Spleen (tissue), 11 donors: ENCODE results near the gene TREML1. TPM values are rescaled to one million over a fixed set of nuclear protein-coding genes. Genes with fewer than 3 reads are reported as not detected.

Source experiments
- DNase-seq: peaks from one replicate; pipeline ENCODE4 v3.0.0-alpha.2; 2020
- H3K27ac ChIP-seq, 8 donors: fragments of 200-600 bp; sonication (generic) in 7 of 8; 1 replicate in 4 of 8; 2 replicates in 4 of 8; pipeline versions ENCODE4 v1.5.0 to v1.8.0; 2016 to 2021; ENCODE audit warnings: inconsistent platforms in 4 of 8, mild to moderate bottlenecking in 4 of 8, moderate library complexity in 1 of 8
- H3K27me3 ChIP-seq, 7 donors: fragments of 200-600 bp; sonication (generic) in 6 of 7; replicated peaks in 1 of 7; 1 replicate in 4 of 7; 2 replicates in 3 of 7; pipeline versions ENCODE4 v1.5.0 to v1.8.0; 2016 to 2021; ENCODE audit warnings: inconsistent platforms in 3 of 7, mild to moderate bottlenecking in 1 of 7
- H3K36me3 ChIP-seq, 6 donors: fragments of 200-600 bp; sonication (generic) in 5 of 6; 1 replicate in 4 of 6; 2 replicates in 2 of 6; pipeline versions ENCODE4 v1.5.0 to v1.8.0; 2016 to 2021; ENCODE audit warnings: inconsistent platforms in 2 of 6
- H3K4me1 ChIP-seq, 6 donors: fragments of 200-600 bp; sonication (generic) in 5 of 6; 1 replicate in 3 of 6; 2 replicates in 3 of 6; pipeline versions ENCODE4 v1.5.0 to v1.8.0; 2016 to 2021; ENCODE audit warnings: inconsistent platforms in 3 of 6
- H3K4me3 ChIP-seq, 8 donors: fragments of 200-600 bp; sonication (generic) in 7 of 8; 1 replicate in 4 of 8; 2 replicates in 4 of 8; pipeline versions ENCODE4 v1.5.0 to v1.8.0; 2016 to 2021; ENCODE audit warnings: inconsistent platforms in 4 of 8, mild to moderate bottlenecking in 4 of 8, moderate library complexity in 2 of 8
- H3K9me3 ChIP-seq, 8 donors: fragments of 200-600 bp; sonication (generic) in 7 of 8; 1 replicate in 4 of 8; 2 replicates in 4 of 8; pipeline versions ENCODE4 v1.5.0 to v1.8.0; 2016 to 2021; ENCODE audit warnings: inconsistent platforms in 4 of 8
- CTCF ChIP-seq, 11 experiments: fragments of 200-600 bp in 7 of 11; fragments of 450-650 bp in 4 of 11; sonication (generic) in 4 of 11; IDR thresholded peaks in 8 of 11; conservative IDR thresholded peaks in 3 of 11; 1 replicate in 7 of 11; 2 replicates in 4 of 11; pipeline versions ENCODE4 v1.4.0 to v1.8.0; 2016 to 2021; ENCODE audit warnings: antibody characterized with exemption in 11 of 11, inconsistent platforms in 4 of 11, mild to moderate bottlenecking in 1 of 11
- POLR2A ChIP-seq, 3 donors: fragments of 450-650 bp; IDR thresholded peaks; one replicate each; pipeline ENCODE4 v1.5.1; 2017; ENCODE audit warnings: antibody characterized with exemption in 3 of 3, mild to moderate bottlenecking in 1 of 3
- POLR2AphosphoS5 ChIP-seq, 3 donors: sonication (generic); formaldehyde crosslinking; IDR thresholded peaks; one replicate each; pipeline ENCODE4 v1.5.1; 2017; ENCODE audit warnings: antibody characterized with exemption in 3 of 3
- WGBS, 5 donors: extraction: QIAGEN DNeasy Blood & Tissue Kit in 3 of 5; methylation state at CpG; one replicate each; pipeline versions ENCODE4 v1.1.5 to v1.1.7; 2013 to 2018; 5-methylcytosine and 5-hydroxymethylcytosine counted together
- intact Hi-C: fragments of 100-400 bp; cut with DNase I; formaldehyde crosslinking; loops from one replicate; pipeline ENCODE4 v1.15.0; 2023; ENCODE audit warnings: low total_unique reads
- polyA plus RNA-seq, 3 donors: library from polyadenylated mRNA; stranded (reverse); fragments of 200-250 nt; gene quantifications; one replicate each; pipeline ENCODE4 v1.2.1, GENCODE V29; 2013
- total RNA-seq, 7 donors: library from RNA; depleted of rRNA in 3 of 7; stranded (reverse); fragments of >200 nt in 3 of 7; fragmentation: NEBNext Ultra II Directional in 4 of 7; extraction: Animal tissue kit (Norgen Biotek cat#: 25700) in 4 of 7; gene quantifications; one replicate each; pipeline versions ENCODE4 v1.1.0 to v1.2.1, GENCODE V29; 2016 to 2021
- donor health status: healthy with polysubstance abuse.
- donor health status: DM: no; HTN: no; CAD: no; lungs with moderate emphysema.
- donor health status: DM: no; HTN: no; CAD: no.
- donor health status: Bipolar disorder and iron deficiency.
- donor health status: healthy.
- donor health status: DM: no; HTN: no; CAD: no.
- donor health status: DM: yes; HTN: yes; CAD: no.

The TREML1 gene
- total and polyA plus RNA-seq, 10 donors = 1.2 to 19.2 (median 4.9) TPM

GRCh38 chr6:41181566-41181965 lies 27.4 kb upstream of the TREML1 start:
- 56 to 75% (median 66%) methylated on average over 1 of the region's 1 CpG for WGBS, 5 donors
- Histone ChIP-seq H3K36me3 (no peaks in the 10 kb centered on the region), H3K4me3 (no peak overlapping the region), H3K9me3 (no peaks in the 10 kb centered on the region), H3K4me1 (peaks cover 0 to 43% (median 27%) of the 10 kb centered on the region in 6 donors), H3K27ac (peak overlapping the region in 3 of 8 donors; percentile 86 to 94 (median 90)), H3K27me3 (peaks cover 0 to 5% (median 0%) of the 10 kb centered on the region in 7 donors)
- intact Hi-C loops = no loop called here
- TF ChIP-seq CTCF (IDR thresholded peaks at IDR 0.05 in 8 of 11, conservative IDR thresholded peaks at IDR 0.05 in 3 of 11) = no peak
- TF ChIP-seq POLR2AphosphoS5 (IDR thresholded peaks at IDR 0.05) = no peak
- TF ChIP-seq POLR2A (IDR thresholded peaks at IDR 0.05) = no peak
- DNase-seq = no peak

- DNase-seq = no peak
- Histone ChIP-seq H3K4me1 (peaks cover 0 to 21% (median 10%) of the 10 kb centered on the region in 6 donors), H3K9me3 (no peaks in the 10 kb centered on the region), H3K27me3 (peaks cover 0 to 5% (median 0%) of the 10 kb centered on the region in 7 donors), H3K27ac (no peak overlapping the region), H3K36me3 (no peaks in the 10 kb centered on the region), H3K4me3 (no peak overlapping the region)
- intact Hi-C loops = no loop called here
- 69 to 84% (median 79%) methylated on average over 4 of the region's 4 CpGs for WGBS, 5 donors
- TF ChIP-seq CTCF (IDR thresholded peaks at IDR 0.05 in 8 of 11, conservative IDR thresholded peaks at IDR 0.05 in 3 of 11) = no peak
- TF ChIP-seq POLR2AphosphoS5 (IDR thresholded peaks at IDR 0.05) = no peak
- no peak for TF ChIP-seq POLR2A (IDR thresholded peaks at IDR 0.05)
These were observed 25.0 kb upstream of the TREML1 start for GRCh38 chr6:41179163-41179562.

GRCh38 chr6:41177695-41178094 lies 23.5 kb upstream of the TREML1 start:
- 86 to 96% (median 92%) methylated on average over 2 of the region's 2 CpGs for WGBS, 5 donors
- TF ChIP-seq POLR2AphosphoS5 (IDR thresholded peaks at IDR 0.05) (no peak), CTCF (IDR thresholded peaks at IDR 0.05 in 8 of 11, conservative IDR thresholded peaks at IDR 0.05 in 3 of 11) (no peak), POLR2A (IDR thresholded peaks at IDR 0.05) (no peak)

GRCh38 chr6:41177287-41177686 lies 23.1 kb upstream of the TREML1 start:
- Histone ChIP-seq H3K36me3 (no peaks in the 10 kb centered on the region), H3K27ac (no peak overlapping the region), H3K4me3 (no peak overlapping the region), H3K27me3 (peaks cover 0 to 5% (median 0%) of the 10 kb centered on the region in 7 donors), H3K4me1 (peaks cover 0 to 7% (median 2%) of the 10 kb centered on the region in 6 donors), H3K9me3 (no peaks in the 10 kb centered on the region)
- WGBS, 5 donors = 76 to 85% (median 77%) methylated on average over 3 of the region's 3 CpGs
- TF ChIP-seq POLR2A (IDR thresholded peaks at IDR 0.05) (no peak), CTCF (IDR thresholded peaks at IDR 0.05 in 8 of 11, conservative IDR thresholded peaks at IDR 0.05 in 3 of 11) (no peak), POLR2AphosphoS5 (IDR thresholded peaks at IDR 0.05) (no peak)
- DNase-seq = no peak
- intact Hi-C loops = no loop called here

More at GRCh38 chr6:41177695-41178094, 23.5 kb upstream of the TREML1 start:
- Histone ChIP-seq H3K27ac (no peak overlapping the region), H3K4me3 (no peak overlapping the region), H3K36me3 (no peaks in the 10 kb centered on the region), H3K4me1 (peaks cover 0 to 11% (median 5%) of the 10 kb centered on the region in 6 donors), H3K9me3 (no peaks in the 10 kb centered on the region), H3K27me3 (peaks cover 0 to 5% (median 0%) of the 10 kb centered on the region in 7 donors)
- intact Hi-C loops = no loop called here
- DNase-seq = no peak
